ENCODE measurements around the gene HSPG2.
"Not testable (repeated sequence)": the region's sequence is repeated elsewhere in the genome, so short reads cannot be mapped to it uniquely, and the experiment has no call there.

DNA sequence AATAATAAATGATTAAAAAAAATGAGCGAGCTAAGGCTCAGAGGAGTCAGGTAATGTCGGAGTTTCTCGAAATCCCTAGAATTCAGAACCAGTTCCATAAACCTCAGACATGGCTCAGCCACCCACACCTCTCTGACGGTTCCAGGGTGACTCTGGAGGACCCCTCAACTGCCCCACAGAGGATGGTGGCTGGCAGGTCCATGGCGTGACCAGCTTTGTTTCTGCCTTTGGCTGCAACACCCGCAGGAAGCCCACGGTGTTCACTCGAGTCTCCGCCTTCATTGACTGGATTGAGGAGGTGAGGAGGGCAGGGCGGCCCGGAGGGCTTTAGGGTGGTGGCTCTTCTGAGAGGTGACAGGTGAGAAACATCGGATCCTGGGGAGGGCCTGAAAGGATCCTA lies 49.3 kb upstream of the HSPG2 start:
- TF ChIP-seq POLR2A, POLR2AphosphoS5 (IDR thresholded peaks at IDR 0.05; ENCODE audit: low read depth, low read length): not testable (repeated sequence)
